Measurements from ENCODE around the gene GIPC1.
A peak's percentile ranks its signal among the peaks of the same experiment; 100 is the strongest.
"Not testable (repeated sequence)": the region's sequence is repeated elsewhere in the genome, so short reads cannot be mapped to it uniquely, and the experiment has no call there.

The GIPC1 gene

GRCh38 chr19:14517446-14517839 is 21.5 kb upstream of the GIPC1 start:
- DNase-seq = no peak

- DNase-seq = peak; percentile 25
Observed at GRCh38 chr19:14516746-14517438, 21.0 kb upstream of the GIPC1 start.

- DNase-seq = no peak
Observed at GRCh38 chr19:14516048-14516534, 20.2 kb upstream of the GIPC1 start.

- peak; percentile 55 for DNase-seq
Observed at GRCh38 chr19:14515501-14516047, 19.6 kb upstream of the GIPC1 start.

- no peak for DNase-seq
Observed at GRCh38 chr19:14514215-14514863, 18.4 kb upstream of the GIPC1 start.

- no peak for DNase-seq
Observed at GRCh38 chr19:14512406-14512961, 16.6 kb upstream of the GIPC1 start.

GRCh38 chr19:14511229-14511593 is 15.3 kb upstream of the GIPC1 start:
- DNase-seq = no peak

GRCh38 chr19:14510311-14511228 is 14.6 kb upstream of the GIPC1 start:
- DNase-seq = peak; percentile 82

GRCh38 chr19:14507704-14508542 is 12.0 kb upstream of the GIPC1 start:
- peak; percentile 90 for DNase-seq

- DNase-seq = peak; percentile 98
Observed at GRCh38 chr19:14505488-14506239, 9.7 kb upstream of the GIPC1 start.

GRCh38 chr19:14504575-14504974 is 8.6 kb upstream of the GIPC1 start:
- DNase-seq = not testable (repeated sequence)

GRCh38 chr19:14503285-14503684 is 7.4 kb upstream of the GIPC1 start:
- DNase-seq = no peak

- DNase-seq = peak; percentile 57
Observed at GRCh38 chr19:14502334-14503092, 6.6 kb upstream of the GIPC1 start.

GRCh38 chr19:14497228-14497921 is 1.4 kb upstream of the GIPC1 start:
- no peak for DNase-seq

- no peak for DNase-seq
Observed at GRCh38 chr19:14496834-14497227, 904 bp upstream of the GIPC1 start.

GRCh38 chr19:14495672-14496028 is 277 bp downstream of the GIPC1 start:
- no peak for DNase-seq

GRCh38 chr19:14494910-14495671 is 836 bp downstream of the GIPC1 start:
- peak; percentile 38 for DNase-seq

GRCh38 chr19:14494411-14494810 is 1.5 kb downstream of the GIPC1 start:
- DNase-seq = no peak

GRCh38 chr19:14492756-14493337 is 3.1 kb downstream of the GIPC1 start:
- DNase-seq = no peak
